ENCODE data around the gene IQSEC3. TPM values are rescaled to one million over a fixed set of nuclear protein-coding genes. Genes with fewer than 3 reads are reported as not detected.
"Not testable (repeated sequence)": the region's sequence is repeated elsewhere in the genome, so short reads cannot be mapped to it uniquely, and the experiment has no call there.

Gene IQSEC3
- under 1 TPM; 0.05 to 0.39 TPM for total RNA-seq

GRCh38 chr12:66428-66781, at the start of gene IQSEC3:
Gene IQSEC3 (plus strand): TSS chr12:66767. CDS start chr12:66883, 116 bp downstream.
- H3K27me3 Mint-ChIP-seq = peaks cover 33% of the 10 kb centered on the region
- H3K27ac Mint-ChIP-seq; H3K4me1 Mint-ChIP-seq; H3K36me3 Mint-ChIP-seq (ENCODE audit: low read depth); ATAC-seq (replicated peaks); H3K9me3 Mint-ChIP-seq; H3K4me3 Mint-ChIP-seq: not testable (repeated sequence)

- H3K27me3 Mint-ChIP-seq; H3K4me3 Mint-ChIP-seq; ATAC-seq (replicated peaks); H3K27ac Mint-ChIP-seq; H3K9me3 Mint-ChIP-seq: not testable (repeated sequence)
- Mint-ChIP-seq H3K36me3 (ENCODE audit: low read depth) (peaks cover 17% of the 10 kb centered on the region), H3K4me1 (peaks cover 11% of the 10 kb centered on the region)
These were observed 48.9 kb upstream of the IQSEC3 start for GRCh38 chr12:17370-18340.

GRCh38 chr12:18821-19567, 47.6 kb upstream of the IQSEC3 start:
- not testable (repeated sequence) for H3K9me3 Mint-ChIP-seq; H3K27me3 Mint-ChIP-seq; H3K4me3 Mint-ChIP-seq; H3K27ac Mint-ChIP-seq; ATAC-seq (replicated peaks)
- Mint-ChIP-seq H3K36me3 (ENCODE audit: low read depth) (peaks cover 17% of the 10 kb centered on the region), H3K4me1 (peaks cover 11% of the 10 kb centered on the region)

GRCh38 chr12:19906-20305, 46.7 kb upstream of the IQSEC3 start:
- H3K9me3 Mint-ChIP-seq = not testable (repeated sequence)

GRCh38 chr12:20757-21156, 45.8 kb upstream of the IQSEC3 start:
- peaks cover 17% of the 10 kb centered on the region for H3K36me3 Mint-ChIP-seq (ENCODE audit: low read depth)
- no peaks in the 10 kb centered on the region for H3K9me3 Mint-ChIP-seq
- no peak for ATAC-seq (replicated peaks)
- peaks cover 11% of the 10 kb centered on the region for H3K4me1 Mint-ChIP-seq
- H3K4me3 Mint-ChIP-seq = no peak overlapping the region
- H3K27me3 Mint-ChIP-seq = no peaks in the 10 kb centered on the region
- no peak overlapping the region for H3K27ac Mint-ChIP-seq

More at GRCh38 chr12:19906-20305, 46.7 kb upstream of the IQSEC3 start:
- H3K4me3 Mint-ChIP-seq; H3K27ac Mint-ChIP-seq; H3K27me3 Mint-ChIP-seq; ATAC-seq (replicated peaks): not testable (repeated sequence)
- Mint-ChIP-seq H3K36me3 (ENCODE audit: low read depth) (peaks cover 17% of the 10 kb centered on the region), H3K4me1 (peaks cover 11% of the 10 kb centered on the region)

GRCh38 chr12:21301-22189, 45.0 kb upstream of the IQSEC3 start:
- Mint-ChIP-seq H3K36me3 (ENCODE audit: low read depth) (peaks cover 17% of the 10 kb centered on the region), H3K4me1 (peaks cover 11% of the 10 kb centered on the region), H3K4me3 (peak overlapping the region; percentile 10), H3K9me3 (no peaks in the 10 kb centered on the region), H3K27ac (peak overlapping the region; percentile 37), H3K27me3 (no peaks in the 10 kb centered on the region)
- peak; percentile 97 for ATAC-seq (replicated peaks)

GRCh38 chr12:22190-22529, 44.4 kb upstream of the IQSEC3 start:
- H3K36me3 Mint-ChIP-seq (ENCODE audit: low read depth) = peaks cover 17% of the 10 kb centered on the region
- peak overlapping the region; percentile 10 for H3K4me3 Mint-ChIP-seq
- ATAC-seq (replicated peaks) = no peak
- H3K4me1 Mint-ChIP-seq = peaks cover 11% of the 10 kb centered on the region
- H3K9me3 Mint-ChIP-seq = no peaks in the 10 kb centered on the region
- no peaks in the 10 kb centered on the region for H3K27me3 Mint-ChIP-seq
- peak overlapping the region; percentile 37 for H3K27ac Mint-ChIP-seq

- peaks cover 11% of the 10 kb centered on the region for H3K4me1 Mint-ChIP-seq
These were observed 43.9 kb upstream of the IQSEC3 start for GRCh38 chr12:22530-23201.

GRCh38 chr12:27904-28303, 38.7 kb upstream of the IQSEC3 start:
- not testable (repeated sequence) for H3K36me3 Mint-ChIP-seq (ENCODE audit: low read depth); H3K4me3 Mint-ChIP-seq; H3K4me1 Mint-ChIP-seq; H3K27ac Mint-ChIP-seq; H3K9me3 Mint-ChIP-seq; ATAC-seq (replicated peaks); H3K27me3 Mint-ChIP-seq

More at GRCh38 chr12:22530-23201, 43.9 kb upstream of the IQSEC3 start:
- H3K36me3 Mint-ChIP-seq (ENCODE audit: low read depth) = peaks cover 17% of the 10 kb centered on the region
- H3K4me3 Mint-ChIP-seq = peak overlapping the region; percentile 10
- no peaks in the 10 kb centered on the region for H3K27me3 Mint-ChIP-seq
- peak overlapping the region; percentile 37 for H3K27ac Mint-ChIP-seq
- ATAC-seq (replicated peaks) = no peak
- no peaks in the 10 kb centered on the region for H3K9me3 Mint-ChIP-seq

- not testable (repeated sequence) for H3K27ac Mint-ChIP-seq; H3K9me3 Mint-ChIP-seq; H3K27me3 Mint-ChIP-seq; ATAC-seq (replicated peaks); H3K4me1 Mint-ChIP-seq; H3K36me3 Mint-ChIP-seq (ENCODE audit: low read depth); H3K4me3 Mint-ChIP-seq
These were observed 27.8 kb upstream of the IQSEC3 start for GRCh38 chr12:38775-39174.

GRCh38 chr12:39555-40265, 26.9 kb upstream of the IQSEC3 start:
- not testable (repeated sequence) for H3K9me3 Mint-ChIP-seq; ATAC-seq (replicated peaks); H3K27me3 Mint-ChIP-seq; H3K4me3 Mint-ChIP-seq; H3K4me1 Mint-ChIP-seq; H3K27ac Mint-ChIP-seq; H3K36me3 Mint-ChIP-seq (ENCODE audit: low read depth)

- not testable (repeated sequence) for H3K4me3 Mint-ChIP-seq; H3K36me3 Mint-ChIP-seq (ENCODE audit: low read depth); H3K4me1 Mint-ChIP-seq; H3K9me3 Mint-ChIP-seq; ATAC-seq (replicated peaks); H3K27ac Mint-ChIP-seq
- H3K27me3 Mint-ChIP-seq = peaks cover 27% of the 10 kb centered on the region
These were observed 22.2 kb upstream of the IQSEC3 start for GRCh38 chr12:44352-44751.

- not testable (repeated sequence) for H3K27ac Mint-ChIP-seq; ATAC-seq (replicated peaks); H3K36me3 Mint-ChIP-seq (ENCODE audit: low read depth); H3K4me3 Mint-ChIP-seq; H3K4me1 Mint-ChIP-seq; H3K9me3 Mint-ChIP-seq
- peaks cover 29% of the 10 kb centered on the region for H3K27me3 Mint-ChIP-seq
These were observed 21.2 kb upstream of the IQSEC3 start for GRCh38 chr12:45235-45990.

Measured in activated T-helper 17 cell treated with anti-CD3 and anti-CD28 coated beads, Interleukin-2, amount 50 U/mL, for 72 hours (primary cell).